Measurements from ENCODE around the gene KNCN.

KNCN gene

DNA sequence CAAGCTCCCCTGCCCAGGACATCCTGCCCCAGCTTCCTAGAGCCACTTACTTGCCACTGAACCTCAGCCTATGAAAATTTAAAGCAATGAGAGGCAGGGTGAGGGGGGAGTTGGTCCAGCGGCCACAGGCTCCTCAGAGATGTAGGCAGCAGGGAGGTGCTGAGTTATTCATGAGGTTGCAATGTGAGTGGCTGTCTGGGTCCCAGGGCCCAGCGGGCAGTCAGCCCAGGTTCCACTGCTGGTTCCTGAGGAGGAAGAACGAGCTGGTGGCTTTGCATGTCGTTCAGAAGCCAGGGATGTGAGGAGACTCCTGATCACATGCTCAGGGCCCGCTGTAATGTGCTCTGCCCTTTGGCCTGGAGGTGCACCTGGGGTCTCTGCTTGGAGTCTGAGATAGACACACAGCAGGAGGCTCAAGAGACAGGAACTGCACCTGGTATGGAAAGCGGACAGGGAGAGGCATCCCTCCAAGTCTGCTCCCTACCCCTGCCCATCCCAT is at the start of gene KNCN:
KNCN (minus strand) TSS at position 51 of the 499 bp plus-strand sequence. CDS start 432 bp downstream, outside the sequence.
- no peak for DNase-seq (ENCODE audit: low spot score)

- no peak for DNase-seq (ENCODE audit: low spot score)
Observed at GRCh38 chr1:46599059-46599970, 47.9 kb upstream of the KNCN start.

- no peak for DNase-seq (ENCODE audit: low spot score)
Observed at GRCh38 chr1:46596846-46597245, 45.4 kb upstream of the KNCN start.

DNA sequence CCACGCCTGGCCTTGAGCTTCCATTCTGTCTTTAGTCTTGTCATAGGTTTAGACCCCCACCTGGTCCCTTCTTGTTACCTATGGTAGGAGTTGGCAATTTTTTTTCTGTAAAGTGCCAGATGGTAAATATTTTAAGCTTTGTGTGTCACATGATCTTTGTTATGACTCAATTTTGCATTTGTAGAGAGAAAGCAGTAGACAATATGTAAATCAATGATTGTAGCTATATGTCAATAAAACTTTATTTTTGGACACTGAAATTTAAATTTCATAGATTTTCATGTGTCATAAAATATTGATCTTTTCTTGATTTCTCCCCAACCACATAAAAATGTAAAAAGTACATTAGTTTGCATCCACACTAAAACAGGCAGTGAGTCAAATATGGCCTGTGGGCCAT is 44.6 kb upstream of the KNCN start:
- DNase-seq (ENCODE audit: low spot score): no peak

DNA sequence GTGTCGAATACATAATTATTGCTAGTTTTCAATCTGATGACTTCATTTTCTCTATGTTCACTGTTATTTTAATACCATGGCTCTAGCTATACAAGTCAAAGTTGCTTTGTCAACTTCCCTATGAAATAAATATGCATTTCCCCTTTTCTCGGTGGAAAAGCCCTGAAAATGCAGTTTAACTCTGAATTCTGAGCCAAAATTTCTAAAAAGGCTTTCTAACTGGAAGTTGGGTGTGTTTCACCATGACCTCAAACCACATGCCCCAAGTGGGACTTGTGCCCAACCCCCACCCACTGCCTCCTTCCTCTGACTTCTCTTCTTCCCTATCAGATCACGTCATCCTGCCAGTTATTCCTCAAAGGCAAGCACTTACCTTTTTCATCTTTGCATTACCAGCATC is 43.7 kb upstream of the KNCN start:
- DNase-seq (ENCODE audit: low spot score): no peak

- DNase-seq (ENCODE audit: low spot score): no peak
Observed at GRCh38 chr1:46594063-46594462, 42.6 kb upstream of the KNCN start.

DNA sequence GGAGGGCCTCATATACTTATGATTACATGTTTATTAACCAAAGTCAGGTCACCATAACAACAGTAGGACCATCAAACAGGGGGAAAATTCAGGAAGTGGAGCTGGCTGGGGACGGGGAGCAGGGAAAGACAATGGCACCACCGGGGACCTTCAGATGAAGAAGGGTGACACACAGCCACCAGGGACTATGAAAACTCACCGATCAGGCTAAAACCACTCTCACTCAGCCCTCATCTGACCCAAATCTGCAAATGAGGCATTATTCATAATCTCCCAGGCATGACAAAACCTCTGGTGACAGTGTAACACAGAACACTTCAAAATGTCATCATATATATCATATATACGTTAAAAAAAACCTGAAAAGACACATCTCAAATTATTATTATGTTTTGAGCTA is 41.4 kb upstream of the KNCN start:
- DNase-seq (ENCODE audit: low spot score): no peak

GRCh38 chr1:46589529-46589928 is 38.1 kb upstream of the KNCN start:
- DNase-seq (ENCODE audit: low spot score): no peak

DNA sequence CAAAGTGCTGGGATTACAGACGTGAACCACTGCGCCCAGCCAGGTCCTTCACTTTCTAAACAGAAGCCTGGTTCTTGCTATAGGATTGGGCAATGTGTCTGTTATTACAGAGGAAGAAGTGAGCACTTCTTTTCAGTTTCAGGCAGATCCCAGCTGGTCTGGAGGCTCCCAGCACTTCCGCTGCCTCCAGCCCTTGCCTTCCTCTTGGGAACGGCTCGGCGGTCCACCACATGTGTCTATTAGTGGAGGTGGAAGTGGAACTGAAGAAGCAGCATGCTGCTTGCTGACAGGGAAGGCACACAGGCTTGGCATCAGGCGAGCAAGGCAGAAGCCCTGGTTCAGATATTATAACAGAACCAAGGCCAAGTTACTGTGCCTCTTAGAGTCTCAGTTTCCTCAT is 35.6 kb upstream of the KNCN start:
- DNase-seq (ENCODE audit: low spot score): no peak

GRCh38 chr1:46585312-46585938 is 34.0 kb upstream of the KNCN start:
- no peak for DNase-seq (ENCODE audit: low spot score)

GRCh38 chr1:46583494-46583893 is 32.0 kb upstream of the KNCN start:
- DNase-seq (ENCODE audit: low spot score): no peak

GRCh38 chr1:46582972-46583371 is 31.5 kb upstream of the KNCN start:
- no peak for DNase-seq (ENCODE audit: low spot score)

DNA sequence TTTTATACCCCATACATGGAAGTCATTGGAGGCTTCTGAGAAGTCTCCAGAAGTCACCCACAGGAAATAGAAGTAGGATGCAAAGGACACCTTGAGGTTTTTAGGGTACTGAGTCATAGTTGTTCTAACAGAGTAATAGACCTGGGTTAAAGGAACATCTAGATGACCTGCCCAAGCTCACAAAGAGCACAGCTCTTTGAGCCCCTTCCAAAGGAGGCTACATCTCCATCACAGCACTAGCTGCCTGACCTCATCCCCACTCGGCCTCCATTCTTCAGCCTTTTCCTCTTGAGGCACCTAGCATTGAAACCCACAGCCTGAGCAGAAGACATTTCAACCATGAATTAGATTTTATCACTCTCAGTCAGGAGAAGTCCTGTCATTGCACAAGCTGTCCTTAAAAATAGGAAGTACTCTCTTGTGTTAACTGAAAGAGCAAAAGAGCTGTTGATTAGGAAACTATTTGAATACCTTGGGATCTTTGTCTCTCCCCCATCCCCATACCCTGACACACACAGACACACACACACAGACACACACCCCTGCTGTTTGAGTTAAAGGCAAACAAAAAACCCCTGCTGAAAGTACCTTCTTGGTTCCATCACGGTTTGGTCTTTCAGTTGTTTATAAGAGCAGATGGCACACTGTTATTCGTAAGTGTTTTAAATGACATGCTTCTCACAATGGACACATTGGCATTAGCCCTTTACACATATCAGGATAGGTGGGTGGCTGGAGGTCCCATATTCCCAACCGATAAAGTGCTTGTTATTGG is 30.4 kb upstream of the KNCN start:
- DNase-seq (ENCODE audit: low spot score): no peak

DNA sequence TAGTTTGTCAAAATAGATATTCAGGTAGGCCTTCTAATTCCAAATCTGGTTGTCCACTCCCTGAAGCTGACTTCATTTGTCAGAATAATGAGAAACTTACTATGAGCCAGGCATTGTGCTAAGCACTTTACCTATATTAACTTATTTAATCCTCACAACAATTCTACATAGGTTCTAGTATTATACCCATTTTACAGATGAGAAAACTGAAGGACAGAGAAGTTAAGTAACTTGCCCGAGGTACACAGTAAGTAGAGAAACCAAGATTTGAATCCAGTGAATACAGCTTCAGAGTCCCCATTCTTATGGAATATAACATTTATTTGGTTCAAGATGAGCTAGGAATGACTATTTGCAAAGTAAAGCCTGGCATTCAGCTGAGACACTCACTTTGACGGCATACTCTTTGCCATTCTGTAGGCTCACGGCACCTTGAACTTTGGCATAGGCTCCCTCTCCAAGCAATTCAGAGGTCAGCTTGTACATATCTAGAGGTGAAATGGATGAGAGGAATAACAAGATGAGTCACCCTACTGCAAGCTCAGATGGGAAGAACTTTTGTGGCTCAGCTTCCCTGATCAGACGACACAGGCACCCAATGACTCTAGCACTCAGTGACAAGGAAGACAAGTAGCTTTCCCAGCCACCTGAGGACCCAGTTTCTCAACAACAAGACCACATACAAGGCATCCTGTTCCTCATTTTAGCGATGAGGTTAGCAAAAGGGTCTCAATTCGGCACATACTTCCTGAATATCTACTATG is 28.9 kb upstream of the KNCN start:
- no peak for DNase-seq (ENCODE audit: low spot score)

GRCh38 chr1:46577671-46578070 is 26.2 kb upstream of the KNCN start:
- no peak for DNase-seq (ENCODE audit: low spot score)

GRCh38 chr1:46576596-46576995 is 25.1 kb upstream of the KNCN start:
- DNase-seq (ENCODE audit: low spot score): no peak

- DNase-seq (ENCODE audit: low spot score): no peak
Observed at GRCh38 chr1:46575778-46576177, 24.3 kb upstream of the KNCN start.

DNA sequence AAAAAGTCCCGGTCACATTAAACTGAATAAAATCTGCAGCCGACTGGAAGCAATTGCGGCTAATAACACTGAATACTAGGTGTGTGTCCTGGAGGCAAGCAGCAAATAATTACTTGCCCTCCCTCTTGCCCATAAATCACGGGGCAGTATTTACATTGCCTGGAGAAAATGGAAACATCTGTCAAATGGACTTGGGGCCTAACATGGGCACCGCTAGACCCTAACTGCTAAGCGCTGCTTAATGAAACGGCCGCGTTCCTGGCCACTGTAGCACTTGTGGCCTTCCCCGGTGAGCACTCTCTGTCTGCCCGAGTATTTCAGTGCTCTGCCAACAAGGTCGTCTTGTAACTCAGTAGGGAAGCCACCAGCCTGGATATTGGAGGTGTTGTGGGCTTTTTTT is 23.9 kb upstream of the KNCN start:
- no peak for DNase-seq (ENCODE audit: low spot score)

GRCh38 chr1:46571691-46572225 is 20.3 kb upstream of the KNCN start:
- DNase-seq (ENCODE audit: low spot score): no peak

- DNase-seq (ENCODE audit: low spot score): no peak
Observed at GRCh38 chr1:46569884-46570725, 18.7 kb upstream of the KNCN start.

DNA sequence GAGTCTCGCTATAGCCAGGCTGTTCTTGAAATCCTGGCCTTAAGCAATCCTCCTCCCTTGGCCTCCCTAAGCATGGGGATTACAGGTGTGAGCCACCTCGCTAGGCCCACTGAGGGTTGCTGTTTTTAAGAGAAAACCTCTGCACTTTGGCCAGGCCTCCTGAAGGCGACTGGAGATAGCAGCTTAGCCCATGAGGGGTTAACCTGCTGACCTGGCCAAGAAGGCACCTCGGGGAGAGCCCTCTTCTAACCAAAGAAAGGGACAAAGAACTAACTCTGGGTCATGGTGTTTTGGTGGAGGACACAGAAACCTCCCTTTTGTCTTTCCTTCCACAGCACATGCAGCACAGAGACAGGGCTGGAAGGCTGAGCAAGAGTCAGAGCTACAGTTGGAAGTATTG is 17.7 kb upstream of the KNCN start:
- no peak for DNase-seq (ENCODE audit: low spot score)
